Measurements from ENCODE around the gene KLC1.
"Not testable (repeated sequence)": the region's sequence is repeated elsewhere in the genome, so short reads cannot be mapped to it uniquely, and the experiment has no call there.

The KLC1 gene

DNA sequence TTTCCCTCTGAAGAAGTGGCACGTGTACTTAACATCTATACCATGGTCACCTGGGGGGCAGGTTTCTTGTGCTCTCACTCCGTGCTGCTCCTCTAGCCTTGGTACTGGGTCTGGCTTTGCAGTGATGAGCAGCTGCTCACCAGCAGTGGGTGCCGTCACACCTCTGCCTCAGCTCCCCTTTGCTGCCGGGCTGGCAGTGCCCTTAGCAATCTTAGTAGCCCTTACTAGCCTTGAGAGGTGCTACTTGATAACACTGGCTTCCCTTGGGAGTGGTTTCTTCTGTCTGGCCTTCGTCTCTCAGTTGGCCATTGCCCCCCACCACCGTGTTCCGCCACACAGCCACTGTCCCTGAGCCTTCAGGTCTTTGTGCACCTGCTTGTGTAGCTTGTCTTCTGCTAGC, 22.6 kb downstream of the KLC1 start:
- H3K36me3 ChIP-seq (ENCODE audit: control insufficient read depth, low read length): peaks cover 33% of the 10 kb centered on the region

DNA sequence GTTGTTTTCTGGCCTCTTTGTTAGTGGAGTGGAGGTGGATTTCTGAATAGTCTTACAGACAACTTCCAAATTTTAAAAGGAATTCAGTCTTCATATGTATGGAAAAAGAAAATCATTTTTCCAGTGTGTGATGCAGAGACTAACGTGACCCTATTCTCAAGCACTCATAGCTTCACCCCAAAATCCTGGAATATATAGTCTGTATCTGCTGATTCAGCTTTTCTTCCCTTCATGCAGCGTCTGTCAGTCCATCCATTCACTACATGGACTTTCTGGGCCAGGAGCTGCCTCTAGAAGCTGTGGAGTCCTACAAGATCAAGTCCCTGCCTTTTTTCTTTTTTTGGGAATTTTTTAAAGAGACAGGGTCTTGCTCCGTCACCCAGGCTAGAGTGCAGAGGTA, 23.8 kb downstream of the KLC1 start:
- no peak overlapping the region for H3K4me3 ChIP-seq (ENCODE audit: low read length)
- H4K20me1 ChIP-seq (ENCODE audit: control insufficient read depth, insufficient read depth, low read depth, low read length): no peaks in the 10 kb centered on the region
- H3K9me2 ChIP-seq (replicated peaks; ENCODE audit: control insufficient read depth, low read length): no peaks in the 10 kb centered on the region
- H3K27ac ChIP-seq (ENCODE audit: low read depth, low read length): no peak overlapping the region
- no peaks in the 10 kb centered on the region for H3K27me3 ChIP-seq (ENCODE audit: control insufficient read depth, low read length)
- H3K9me3 ChIP-seq (ENCODE audit: control insufficient read depth, insufficient read depth, low read length): no peaks in the 10 kb centered on the region
- H3K4me2 ChIP-seq (ENCODE audit: low read length): no peak overlapping the region
- H3F3A ChIP-seq (ENCODE audit: control insufficient read depth, insufficient read depth): no peaks in the 10 kb centered on the region
- H3K79me2 ChIP-seq (ENCODE audit: control insufficient read depth, low read length): peaks cover 72% of the 10 kb centered on the region
- TF ChIP-seq, protein P1, sequence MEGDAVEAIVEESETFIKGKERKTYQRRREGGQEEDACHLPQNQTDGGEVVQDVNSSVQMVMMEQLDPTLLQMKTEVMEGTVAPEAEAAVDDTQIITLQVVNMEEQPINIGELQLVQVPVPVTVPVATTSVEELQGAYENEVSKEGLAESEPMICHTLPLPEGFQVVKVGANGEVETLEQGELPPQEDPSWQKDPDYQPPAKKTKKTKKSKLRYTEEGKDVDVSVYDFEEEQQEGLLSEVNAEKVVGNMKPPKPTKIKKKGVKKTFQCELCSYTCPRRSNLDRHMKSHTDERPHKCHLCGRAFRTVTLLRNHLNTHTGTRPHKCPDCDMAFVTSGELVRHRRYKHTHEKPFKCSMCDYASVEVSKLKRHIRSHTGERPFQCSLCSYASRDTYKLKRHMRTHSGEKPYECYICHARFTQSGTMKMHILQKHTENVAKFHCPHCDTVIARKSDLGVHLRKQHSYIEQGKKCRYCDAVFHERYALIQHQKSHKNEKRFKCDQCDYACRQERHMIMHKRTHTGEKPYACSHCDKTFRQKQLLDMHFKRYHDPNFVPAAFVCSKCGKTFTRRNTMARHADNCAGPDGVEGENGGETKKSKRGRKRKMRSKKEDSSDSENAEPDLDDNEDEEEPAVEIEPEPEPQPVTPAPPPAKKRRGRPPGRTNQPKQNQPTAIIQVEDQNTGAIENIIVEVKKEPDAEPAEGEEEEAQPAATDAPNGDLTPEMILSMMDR (IDR thresholded peaks at IDR 0.05; ENCODE audit: low read depth, low read length, poor library complexity, severe bottlenecking): no peak
- TF ChIP-seq EZH2phosphoT487 (IDR thresholded peaks at IDR 0.05; ENCODE audit: borderline replicate concordance, low read length): no peak
- H3K36me3 ChIP-seq (ENCODE audit: control insufficient read depth, low read length): peaks cover 42% of the 10 kb centered on the region
- no peaks in the 10 kb centered on the region for H3K4me1 ChIP-seq (ENCODE audit: control insufficient read depth, low read length)

More for the DNA sequence above, 22.6 kb downstream of the KLC1 start:
- no peak for TF ChIP-seq EZH2phosphoT487 (IDR thresholded peaks at IDR 0.05; ENCODE audit: borderline replicate concordance, low read length)
- TF ChIP-seq, protein P1 (IDR thresholded peaks at IDR 0.05; ENCODE audit: low read depth, low read length, poor library complexity, severe bottlenecking): no peak
- no peaks in the 10 kb centered on the region for H3K27me3 ChIP-seq (ENCODE audit: control insufficient read depth, low read length)
- no peaks in the 10 kb centered on the region for H3K9me3 ChIP-seq (ENCODE audit: control insufficient read depth, insufficient read depth, low read length)
- no peak overlapping the region for H3K4me2 ChIP-seq (ENCODE audit: low read length)
- H4K20me1 ChIP-seq (ENCODE audit: control insufficient read depth, insufficient read depth, low read depth, low read length): 0 out of 2 replicates have a peak, but pooled peaks cover 4% of the 10 kb centered on the region
- H3K4me3 ChIP-seq (ENCODE audit: low read length): no peak overlapping the region
- H3K4me1 ChIP-seq (ENCODE audit: control insufficient read depth, low read length): no peaks in the 10 kb centered on the region
- no peaks in the 10 kb centered on the region for H3F3A ChIP-seq (ENCODE audit: control insufficient read depth, insufficient read depth)
- H3K79me2 ChIP-seq (ENCODE audit: control insufficient read depth, low read length): peaks cover 82% of the 10 kb centered on the region
- H3K27ac ChIP-seq (ENCODE audit: low read depth, low read length): no peak overlapping the region
- H3K9me2 ChIP-seq (replicated peaks; ENCODE audit: control insufficient read depth, low read length): no peaks in the 10 kb centered on the region

- not testable (repeated sequence) for H3K27ac ChIP-seq (ENCODE audit: low read depth, low read length); H3K4me2 ChIP-seq (ENCODE audit: low read length); H3K4me3 ChIP-seq (ENCODE audit: low read length); H3K27me3 ChIP-seq (ENCODE audit: control insufficient read depth, low read length); H3K4me1 ChIP-seq (ENCODE audit: control insufficient read depth, low read length); H3K9me2 ChIP-seq (replicated peaks; ENCODE audit: control insufficient read depth, low read length); H4K20me1 ChIP-seq (ENCODE audit: control insufficient read depth, insufficient read depth, low read depth, low read length); H3K9me3 ChIP-seq (ENCODE audit: control insufficient read depth, insufficient read depth, low read length); H3F3A ChIP-seq (ENCODE audit: control insufficient read depth, insufficient read depth)
- peaks cover 67% of the 10 kb centered on the region for H3K79me2 ChIP-seq (ENCODE audit: control insufficient read depth, low read length)
- peaks cover 45% of the 10 kb centered on the region for H3K36me3 ChIP-seq (ENCODE audit: control insufficient read depth, low read length)
Measured at GRCh38 chr14:103653336-103653735, 24.3 kb downstream of the KLC1 start.

GRCh38 chr14:103653805-103654204, 24.8 kb downstream of the KLC1 start:
- H3K4me2 ChIP-seq (ENCODE audit: low read length): no peak overlapping the region
- no peak for TF ChIP-seq EZH2phosphoT487 (IDR thresholded peaks at IDR 0.05; ENCODE audit: borderline replicate concordance, low read length)
- TF ChIP-seq, protein P1 (IDR thresholded peaks at IDR 0.05; ENCODE audit: low read depth, low read length, poor library complexity, severe bottlenecking): no peak
- H3K79me2 ChIP-seq (ENCODE audit: control insufficient read depth, low read length): peaks cover 62% of the 10 kb centered on the region
- H3K27me3 ChIP-seq (ENCODE audit: control insufficient read depth, low read length): no peaks in the 10 kb centered on the region
- H3K4me1 ChIP-seq (ENCODE audit: control insufficient read depth, low read length): no peaks in the 10 kb centered on the region
- no peaks in the 10 kb centered on the region for H3F3A ChIP-seq (ENCODE audit: control insufficient read depth, insufficient read depth)
- no peaks in the 10 kb centered on the region for H3K9me3 ChIP-seq (ENCODE audit: control insufficient read depth, insufficient read depth, low read length)
- H4K20me1 ChIP-seq (ENCODE audit: control insufficient read depth, insufficient read depth, low read depth, low read length): no peaks in the 10 kb centered on the region
- no peak overlapping the region for H3K4me3 ChIP-seq (ENCODE audit: low read length)
- no peaks in the 10 kb centered on the region for H3K9me2 ChIP-seq (replicated peaks; ENCODE audit: control insufficient read depth, low read length)
- H3K27ac ChIP-seq (ENCODE audit: low read depth, low read length): no peak overlapping the region
- H3K36me3 ChIP-seq (ENCODE audit: control insufficient read depth, low read length): peaks cover 45% of the 10 kb centered on the region

All from DOHH2 (cell line).